ENCODE results near the gene PINK1. TPM values are rescaled to one million over a fixed set of nuclear protein-coding genes. Genes with fewer than 3 reads are reported as not detected.
A peak's percentile ranks its signal among the peaks of the same experiment; 100 is the strongest.

The PINK1 gene
- total RNA-seq (2014; rRNA removed) (129 and 160 TPM in 2 replicates), Bru-seq, nascent RNA (percentile 71 among the genes with signal in this experiment), BruChase-seq, experiment 1, labeled RNA remaining after a 6-hour chase (percentile 84 among the genes with signal in this experiment), BruChase-seq, experiment 2, labeled RNA remaining after a 2-hour chase (percentile 78 among the genes with signal in this experiment)
- long read RNA-seq, transcript PINK1-201 (8 exons, 2,660 nt): major isoform, 484 of 637 reads
- long read RNA-seq, partial matches to known transcripts: 89 of 637 reads
- long read RNA-seq, other reads (novel, unspliced or antisense): 64 of 637 reads

- Histone ChIP-seq H3K4me1 (ENCODE audit: insufficient read depth, low read length) (peaks cover 18% of the 10 kb centered on the region), H3K36me3 (ENCODE audit: low read depth, low read length) (no peaks in the 10 kb centered on the region), H2AFZ (ENCODE audit: low read length) (peak within 1 kb of the TSS; percentile 86), H3K27ac (ENCODE audit: low read length) (peak within 1 kb of the TSS; percentile 62), H3K4me3 (ENCODE audit: low read length) (peak within 1 kb of the TSS; percentile 74), H3F3A (ENCODE audit: low read length, unreplicated experiment) (no peaks in the 10 kb centered on the region), H3K9me3 (ENCODE audit: low read length) (no peaks in the 10 kb centered on the region), H3K9me2 (replicated peaks; ENCODE audit: low read length) (no peaks in the 10 kb centered on the region), H3K79me2 (ENCODE audit: low read length) (peaks cover 13% of the 10 kb centered on the region), H3K4me2 (ENCODE audit: low read length) (peak within 1 kb of the TSS; percentile 94), H3K27me3 (ENCODE audit: low read length) (no peaks in the 10 kb centered on the region), H4K20me1 (ENCODE audit: low read length) (no peaks in the 10 kb centered on the region), H3K9ac (ENCODE audit: low read length) (peak within 1 kb of the TSS; percentile 79)
- ATAC-seq (peak; percentile 89), DNase-seq (peak; percentile 81)
- intact Hi-C loops (cut with micrococcal nuclease): loop anchor here (1.0 to 2.0 kb wide), 3 partner anchors 21 to 111 kb away; no protein-coding TSS in a partner anchor
- CTCF ChIA-PET: interaction anchor here (0.5 to 1.8 kb wide), 10 partner anchors 19 to 396 kb away, joined by 3 to 22 read pairs (median 4); partner anchors contain the start of gene MUL1
- POLR2A ChIA-PET (ENCODE audit: unreplicated experiment): interaction anchor here (0.6 to 0.9 kb wide), 5 partner anchors 28 to 950 kb away, joined by 3 to 19 read pairs (median 4); partner anchors contain the start of gene DDOST
- TF ChIP-seq EZH2phosphoT487 (IDR thresholded peaks at IDR 0.05; ENCODE audit: borderline replicate concordance, low read length): no peak
- TF ChIP-seq EZH2 (IDR thresholded peaks at IDR 0.05; ENCODE audit: low read length, unreplicated experiment): no peak
- TF ChIP-seq CTCF (conservative IDR thresholded peaks at IDR 0.05; ENCODE audit: low read depth, low read length): peak; percentile 94
- no TSS peak for BruUV-seq (replicated peaks)
Measured at GRCh38 chr1:20633190-20634064, at the start of gene PINK1. TSS of gene PINK1 (plus strand) at chr1:20633458. CDS start at chr1:20633549, 91 bp downstream.

- H3K9ac ChIP-seq (ENCODE audit: low read length): no peak overlapping the region
- CTCF ChIA-PET: interaction anchor here (0.6 kb wide), 1 partner anchor 28 kb away, joined by 4 read pairs; no protein-coding TSS in a partner anchor
- TF ChIP-seq EZH2 (IDR thresholded peaks at IDR 0.05; ENCODE audit: low read length, unreplicated experiment): no peak
- TF ChIP-seq CTCF (conservative IDR thresholded peaks at IDR 0.05; ENCODE audit: low read depth, low read length): no peak
- TF ChIP-seq EZH2phosphoT487 (IDR thresholded peaks at IDR 0.05; ENCODE audit: borderline replicate concordance, low read length): no peak
- H3K36me3 ChIP-seq (ENCODE audit: low read depth, low read length): no peaks in the 10 kb centered on the region
- no peaks in the 10 kb centered on the region for H3K27me3 ChIP-seq (ENCODE audit: low read length)
- no TSS peak for BruUV-seq (replicated peaks)
- no peaks in the 10 kb centered on the region for H3K9me3 ChIP-seq (ENCODE audit: low read length)
- no peaks in the 10 kb centered on the region for H3K9me2 ChIP-seq (replicated peaks; ENCODE audit: low read length)
- peaks cover 10% of the 10 kb centered on the region for H3K79me2 ChIP-seq (ENCODE audit: low read length)
- H4K20me1 ChIP-seq (ENCODE audit: low read length): peaks cover 1% of the 10 kb centered on the region; the same call in 1 of the 2 replicates
- no peaks in the 10 kb centered on the region for H3F3A ChIP-seq (ENCODE audit: low read length, unreplicated experiment)
- DNase-seq (peak; percentile 54), ATAC-seq (no peak)
- no peak overlapping the region for H3K27ac ChIP-seq (ENCODE audit: low read length)
- intact Hi-C loops (cut with micrococcal nuclease): loop anchor here (5.0 kb wide), 1 partner anchor 63 kb away; no protein-coding TSS in a partner anchor
- H3K4me2 ChIP-seq (ENCODE audit: low read length): no peak overlapping the region
- POLR2A ChIA-PET (ENCODE audit: unreplicated experiment): no interaction called here
- no peak overlapping the region for H2AFZ ChIP-seq (ENCODE audit: low read length)
- H3K4me3 ChIP-seq (ENCODE audit: low read length): no peak overlapping the region
- peaks cover 18% of the 10 kb centered on the region for H3K4me1 ChIP-seq (ENCODE audit: insufficient read depth, low read length)
Measured at GRCh38 chr1:20584890-20585289, 48.4 kb upstream of the PINK1 start.
